Peyer's patch (tissue), 4 donors: Measurements from ENCODE around the gene SIAH3. TPM values are rescaled to one million over a fixed set of nuclear protein-coding genes. Genes with fewer than 3 reads are reported as not detected.

Experiments used
- DNase-seq, 3 donors: peaks; one replicate each; pipeline ENCODE4 v3.0.0-alpha.2; 2017 to 2019
- H3K27ac ChIP-seq, 4 donors: fragments of 200-600 bp; sonication (generic); one replicate each; pipeline ENCODE4 v1.5.1; 2016 to 2019
- H3K27me3 ChIP-seq, 2 donors: fragments of 200-600 bp; sonication (generic); one replicate each; pipeline ENCODE4 v1.5.1; 2019
- H3K36me3 ChIP-seq, 3 donors: fragments of 200-600 bp; sonication (generic); one replicate each; pipeline ENCODE4 v1.5.1; 2016 to 2019
- H3K4me1 ChIP-seq, 4 donors: fragments of 200-600 bp; sonication (generic); one replicate each; pipeline ENCODE4 v1.5.1; 2016 to 2019
- H3K4me3 ChIP-seq, 4 donors: fragments of 200-600 bp; sonication (generic); 1 replicate in 3 of 4; 2 replicates in 1 of 4; pipeline ENCODE4 v1.5.1; 2016 to 2019; ENCODE audit warnings: mild to moderate bottlenecking in 1 of 4
- H3K9me3 ChIP-seq, 4 donors: fragments of 200-600 bp; sonication (generic); one replicate each; pipeline ENCODE4 v1.5.1; 2016 to 2019; ENCODE audit warnings: mild to moderate bottlenecking in 1 of 4
- POLR2A ChIP-seq, 2 donors: fragments of 450-650 bp; IDR thresholded peaks; one replicate each; pipeline ENCODE4 v1.5.1; 2017; ENCODE audit warnings: antibody characterized with exemption in 2 of 2, mild to moderate bottlenecking in 2 of 2, moderate library complexity in 2 of 2
- total RNA-seq, 4 donors: library from RNA; depleted of rRNA; stranded (reverse); fragments of >200 nt; gene quantifications; one replicate each; pipeline ENCODE4 v1.1.0, GENCODE V29; 2016
- TF ChIP-seq, protein P1 (sequence below), 6 experiments: fragments of 450-650 bp in 4 of 6; fragments of 200-600 bp in 2 of 6; sonication (generic) in 1 of 6; IDR thresholded peaks; one replicate each; pipeline ENCODE4 v1.5.1; 2017 to 2019; ENCODE audit warnings: antibody characterized with exemption in 6 of 6, mild to moderate bottlenecking in 3 of 6, moderate library complexity in 1 of 6

SIAH3 gene
- total RNA-seq, 4 donors from 2014 or later = not detected

DNA sequence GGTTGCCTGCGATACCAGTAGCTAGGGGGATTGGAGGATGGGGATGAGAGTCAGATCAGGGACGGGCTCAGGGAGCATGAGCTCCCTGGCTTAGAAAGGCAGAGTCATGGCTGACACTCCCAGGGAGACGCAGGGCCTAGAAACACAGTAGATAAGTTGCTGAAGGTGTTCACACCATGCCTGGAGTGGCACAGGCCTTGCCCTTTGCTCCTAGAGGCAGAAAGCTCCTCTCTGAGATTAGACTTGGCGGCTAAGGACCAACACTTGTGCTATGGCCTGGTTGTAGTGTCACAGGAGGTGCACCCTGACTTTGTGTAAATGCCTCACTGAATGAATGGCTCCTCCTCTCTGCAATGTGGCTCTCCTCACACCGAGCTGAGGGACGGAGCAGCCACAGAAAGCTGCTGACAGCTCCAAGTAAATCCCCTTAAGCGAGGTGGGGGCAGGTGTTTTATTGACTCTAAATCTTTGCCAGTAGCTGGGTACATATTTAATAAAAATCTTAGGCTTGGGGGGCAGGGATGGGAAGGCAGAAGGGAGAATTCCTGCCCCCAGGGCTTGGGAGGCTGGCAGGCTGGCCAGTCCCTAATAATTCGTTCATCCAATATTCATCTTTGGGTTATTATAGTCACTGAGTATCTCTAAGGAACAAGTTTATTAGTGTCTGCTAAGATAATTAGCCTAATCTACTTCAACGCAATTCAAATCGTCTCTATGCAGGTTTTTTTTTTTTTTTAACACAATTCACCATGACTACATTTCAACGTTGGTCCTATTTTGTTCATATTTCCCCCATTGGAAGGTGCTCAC lies 54.9 kb downstream of the SIAH3 start:
- Histone ChIP-seq H3K36me3 (no peaks in the 10 kb centered on the region), H3K4me3 (no peak overlapping the region), H3K27ac (no peak overlapping the region), H3K4me1 (no peaks in the 10 kb centered on the region), H3K27me3 (no peaks in the 10 kb centered on the region), H3K9me3 (no peaks in the 10 kb centered on the region)
- no peak for DNase-seq
- TF ChIP-seq, protein P1, sequence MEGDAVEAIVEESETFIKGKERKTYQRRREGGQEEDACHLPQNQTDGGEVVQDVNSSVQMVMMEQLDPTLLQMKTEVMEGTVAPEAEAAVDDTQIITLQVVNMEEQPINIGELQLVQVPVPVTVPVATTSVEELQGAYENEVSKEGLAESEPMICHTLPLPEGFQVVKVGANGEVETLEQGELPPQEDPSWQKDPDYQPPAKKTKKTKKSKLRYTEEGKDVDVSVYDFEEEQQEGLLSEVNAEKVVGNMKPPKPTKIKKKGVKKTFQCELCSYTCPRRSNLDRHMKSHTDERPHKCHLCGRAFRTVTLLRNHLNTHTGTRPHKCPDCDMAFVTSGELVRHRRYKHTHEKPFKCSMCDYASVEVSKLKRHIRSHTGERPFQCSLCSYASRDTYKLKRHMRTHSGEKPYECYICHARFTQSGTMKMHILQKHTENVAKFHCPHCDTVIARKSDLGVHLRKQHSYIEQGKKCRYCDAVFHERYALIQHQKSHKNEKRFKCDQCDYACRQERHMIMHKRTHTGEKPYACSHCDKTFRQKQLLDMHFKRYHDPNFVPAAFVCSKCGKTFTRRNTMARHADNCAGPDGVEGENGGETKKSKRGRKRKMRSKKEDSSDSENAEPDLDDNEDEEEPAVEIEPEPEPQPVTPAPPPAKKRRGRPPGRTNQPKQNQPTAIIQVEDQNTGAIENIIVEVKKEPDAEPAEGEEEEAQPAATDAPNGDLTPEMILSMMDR (IDR thresholded peaks at IDR 0.05) = no peak
- TF ChIP-seq POLR2A (IDR thresholded peaks at IDR 0.05) = no peak

DNA sequence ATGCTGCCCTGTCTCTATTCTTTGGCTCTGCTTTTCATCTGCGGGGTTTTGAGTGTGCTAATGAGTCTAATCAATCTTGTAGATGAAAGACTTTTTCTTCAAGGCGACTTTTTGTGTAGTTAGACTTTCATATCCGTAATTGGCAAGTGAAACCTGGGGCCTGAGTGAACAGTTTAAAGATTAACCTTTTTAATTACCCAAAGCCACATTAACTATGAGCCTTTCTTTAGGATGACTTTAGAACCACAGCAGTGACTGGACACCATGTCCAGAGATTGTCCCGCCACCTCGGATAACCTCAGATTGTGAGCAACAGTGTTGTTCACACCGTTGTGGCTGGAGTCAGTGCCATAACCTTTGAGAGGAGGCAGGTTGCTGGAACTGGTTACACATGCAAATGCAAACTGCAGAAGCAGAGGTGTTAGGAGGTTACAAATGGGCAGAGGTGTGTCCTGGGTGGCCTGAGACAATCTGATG lies 58.7 kb downstream of the SIAH3 start:
- TF ChIP-seq POLR2A (IDR thresholded peaks at IDR 0.05) = no peak
- TF ChIP-seq, protein P1 (IDR thresholded peaks at IDR 0.05) = no peak
- Histone ChIP-seq H3K27ac (no peak overlapping the region), H3K9me3 (no peaks in the 10 kb centered on the region), H3K27me3 (no peaks in the 10 kb centered on the region), H3K4me3 (no peak overlapping the region), H3K36me3 (no peaks in the 10 kb centered on the region), H3K4me1 (no peaks in the 10 kb centered on the region)
- DNase-seq = no peak

DNA sequence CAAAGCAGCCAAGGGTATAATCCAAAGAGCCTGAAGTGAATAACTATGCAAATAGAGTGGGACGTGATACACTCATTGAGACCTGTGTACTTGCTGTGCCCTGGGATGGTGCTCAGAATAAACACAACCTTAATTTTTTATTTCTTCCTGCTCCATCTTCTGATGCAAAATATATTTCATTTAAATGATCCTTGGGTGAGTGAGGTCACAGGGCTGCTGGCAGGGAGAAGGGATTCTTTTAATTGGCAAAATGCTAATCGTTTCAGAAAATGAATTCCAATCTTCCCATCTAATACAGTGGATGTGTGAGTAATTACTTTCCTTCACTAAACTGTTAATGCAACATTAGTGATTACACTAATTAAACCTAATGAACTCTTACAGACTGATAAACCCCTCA lies 63.5 kb downstream of the SIAH3 start:
- no peaks in the 10 kb centered on the region for H3K27me3 ChIP-seq
- H3K9me3 ChIP-seq = no peaks in the 10 kb centered on the region
- no peak for DNase-seq
- no peaks in the 10 kb centered on the region for H3K36me3 ChIP-seq
- TF ChIP-seq POLR2A (IDR thresholded peaks at IDR 0.05) = no peak
- TF ChIP-seq, protein P1 (IDR thresholded peaks at IDR 0.05) = no peak
- no peaks in the 10 kb centered on the region for H3K4me1 ChIP-seq
- no peak overlapping the region for H3K4me3 ChIP-seq
- no peak overlapping the region for H3K27ac ChIP-seq

DNA sequence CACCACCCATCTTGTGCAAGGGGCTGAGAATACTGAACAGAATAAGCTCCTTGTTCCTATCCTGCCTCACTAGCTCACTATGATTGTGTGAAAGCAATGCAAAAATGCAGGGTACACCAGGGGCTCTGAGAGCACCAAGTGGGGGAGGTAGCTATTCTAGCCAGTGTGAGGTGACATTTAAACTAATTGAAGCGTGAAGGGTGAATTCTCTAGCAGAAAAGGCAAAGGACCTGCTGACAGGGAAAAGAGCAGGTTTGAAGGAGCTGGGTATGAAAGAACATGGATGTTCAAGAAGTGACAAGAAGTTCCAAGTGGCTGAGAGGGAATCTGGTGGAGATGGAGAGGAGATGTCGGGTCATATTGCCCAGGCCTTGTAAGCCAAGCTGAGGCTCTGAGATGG lies 64.2 kb downstream of the SIAH3 start:
- H3K4me1 ChIP-seq = no peaks in the 10 kb centered on the region
- no peak overlapping the region for H3K4me3 ChIP-seq
- no peaks in the 10 kb centered on the region for H3K27me3 ChIP-seq
- H3K27ac ChIP-seq = no peak overlapping the region
- DNase-seq = no peak
- no peak for TF ChIP-seq POLR2A (IDR thresholded peaks at IDR 0.05)
- TF ChIP-seq, protein P1 (IDR thresholded peaks at IDR 0.05) = no peak
- no peaks in the 10 kb centered on the region for H3K36me3 ChIP-seq
- no peaks in the 10 kb centered on the region for H3K9me3 ChIP-seq

GRCh38 chr13:45786293-45786920 lies 65.1 kb downstream of the SIAH3 start:
- Histone ChIP-seq H3K4me3 (no peak overlapping the region), H3K9me3 (no peaks in the 10 kb centered on the region), H3K4me1 (peaks cover 0 to 6% (median 0%) of the 10 kb centered on the region in 4 donors), H3K27ac (no peak overlapping the region), H3K36me3 (no peaks in the 10 kb centered on the region), H3K27me3 (no peaks in the 10 kb centered on the region)
- DNase-seq = no peak
- no peak for TF ChIP-seq POLR2A (IDR thresholded peaks at IDR 0.05)
- TF ChIP-seq, protein P1 (IDR thresholded peaks at IDR 0.05) = no peak
